Activated B cell treated with CpG ODN at 0.5 μM for 24 hours (primary cell): ENCODE measurements around the gene NEDD9. TPM values are rescaled to one million over a fixed set of nuclear protein-coding genes. Genes with fewer than 3 reads are reported as not detected.

Experiments used
- ATAC-seq: fragments of 200-7000 bp; cut with Tn5 transposase; one replicate; pipeline ENCODE4 v1.10.0; 2021; ENCODE audit warnings: low read depth, mild to moderate bottlenecking, moderate library complexity
- CTCF ChIA-PET: fragments of 350-600 bp; sonication (Branson Sonifier 250); formaldehyde crosslinking; loops from one replicate; lab custom pipeline; 2021; ENCODE audit warnings: antibody characterized with exemption; lab: Charles Lee
- POLR2A ChIA-PET: fragments of 350-600 bp; sonication (Branson Sonifier 250); formaldehyde crosslinking; loops from one replicate; lab custom pipeline; 2021; ENCODE audit warnings: antibody characterized with exemption; lab: Charles Lee
- DNase-seq: peaks from one replicate; pipeline ENCODE4 v3.0.0; 2022
- H3K27ac Mint-ChIP-seq: one replicate; pipeline ENCODE4 v1.8.0; 2020; ENCODE audit warnings: mixed read lengths
- H3K27me3 Mint-ChIP-seq: one replicate; pipeline ENCODE4 v1.8.0; 2021; ENCODE audit warnings: mixed read lengths
- H3K36me3 Mint-ChIP-seq: one replicate; pipeline ENCODE4 v1.8.0; 2021; ENCODE audit warnings: low read depth, mixed read lengths
- H3K4me1 Mint-ChIP-seq: one replicate; pipeline ENCODE4 v1.8.0; 2021; ENCODE audit warnings: mixed read lengths
- H3K4me3 Mint-ChIP-seq: one replicate; pipeline ENCODE4 v1.8.0; 2020; ENCODE audit warnings: mild to moderate bottlenecking, mixed read lengths
- H3K9me3 Mint-ChIP-seq: one replicate; pipeline ENCODE4 v1.8.0; 2020; ENCODE audit warnings: mixed read lengths
- CTCF ChIP-seq: fragments of 200-600 bp; IDR thresholded peaks from one replicate; pipeline ENCODE4 v1.8.0; 2022; ENCODE audit warnings: antibody characterized with exemption, mild to moderate bottlenecking
- intact Hi-C: fragments of 100-400 bp; cut with micrococcal nuclease; formaldehyde crosslinking; loops from one replicate; pipeline ENCODE4 v1.15.1; 2024
- total RNA-seq: library from RNA; stranded (reverse); gene quantifications from 2 replicates; pipeline ENCODE4 v1.2.3, GENCODE V29; 2022

Gene NEDD9
- total RNA-seq, 1 donor from 2014 or later: 61.9 TPM

DNA sequence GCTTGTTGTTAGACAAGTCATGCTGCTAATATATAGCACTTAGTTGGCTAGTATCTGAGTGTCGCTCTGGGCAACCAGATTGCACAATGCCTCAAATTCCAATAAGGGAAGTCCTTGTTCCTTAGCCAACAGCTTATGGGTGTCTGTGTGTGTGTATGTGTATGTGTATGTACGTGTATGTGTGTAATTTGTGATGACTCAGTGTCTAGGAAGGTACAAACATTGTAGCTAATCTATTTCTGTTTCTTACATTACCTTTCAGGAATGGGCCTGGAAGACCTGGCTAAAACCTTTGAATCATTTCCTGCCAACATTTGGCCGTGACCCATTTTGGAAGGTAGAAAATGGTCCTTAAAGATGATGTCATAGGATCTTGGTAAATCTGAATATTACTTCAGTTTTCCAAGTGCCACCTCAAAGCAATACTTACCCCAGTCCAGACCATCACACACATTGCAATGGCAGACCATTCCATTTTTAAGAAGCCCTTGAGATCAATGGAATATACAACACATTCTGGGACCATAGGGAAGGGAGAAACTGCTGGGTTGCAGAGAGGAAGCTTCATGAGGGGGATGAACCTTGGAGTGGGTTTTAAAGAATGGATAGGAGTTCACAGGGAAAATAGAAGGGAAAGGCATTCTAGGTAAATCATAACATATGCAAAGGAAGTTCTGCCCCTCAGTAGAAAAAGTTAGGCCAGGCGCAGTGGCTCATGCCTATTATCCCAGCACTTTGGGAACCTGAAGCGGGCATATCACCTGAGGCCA, 25.1 kb downstream of the NEDD9 start:
- intact Hi-C loops: no loop called here
- H3K27me3 Mint-ChIP-seq: no peaks in the 10 kb centered on the region
- ChIA-PET POLR2A (interaction anchor here (0.6 kb wide), 1 partner anchor 227 kb away, joined by 3 read pairs; no protein-coding TSS in a partner anchor), CTCF (interaction anchor here (0.8 kb wide), 1 partner anchor 289 kb away, joined by 3 read pairs; no protein-coding TSS in a partner anchor)
- DNase-seq (no peak), ATAC-seq (no peak)
- peak overlapping the region; percentile 36 for H3K27ac Mint-ChIP-seq
- peaks cover 72% of the 10 kb centered on the region for H3K36me3 Mint-ChIP-seq
- peaks cover 18% of the 10 kb centered on the region for H3K4me1 Mint-ChIP-seq
- TF ChIP-seq CTCF: no peak
- no peak overlapping the region for H3K4me3 Mint-ChIP-seq
- H3K9me3 Mint-ChIP-seq: no peaks in the 10 kb centered on the region

GRCh38 chr6:11206576-11206975, 25.9 kb downstream of the NEDD9 start:
- ChIA-PET CTCF (interaction anchor here (0.8 kb wide), 1 partner anchor 290 kb away, joined by 3 read pairs; no protein-coding TSS in a partner anchor), POLR2A (no interaction called here)
- peaks cover 18% of the 10 kb centered on the region for H3K4me1 Mint-ChIP-seq
- H3K36me3 Mint-ChIP-seq: peaks cover 69% of the 10 kb centered on the region
- DNase-seq (no peak), ATAC-seq (no peak)
- H3K9me3 Mint-ChIP-seq: no peaks in the 10 kb centered on the region
- H3K27ac Mint-ChIP-seq: peak overlapping the region; percentile 8
- H3K27me3 Mint-ChIP-seq: no peaks in the 10 kb centered on the region
- intact Hi-C loops: no loop called here
- no peak for TF ChIP-seq CTCF
- no peak overlapping the region for H3K4me3 Mint-ChIP-seq

GRCh38 chr6:11204794-11205366, 27.6 kb downstream of the NEDD9 start:
- ChIA-PET CTCF (no interaction called here), POLR2A (no interaction called here)
- Mint-ChIP-seq H3K36me3 (peaks cover 67% of the 10 kb centered on the region), H3K9me3 (no peaks in the 10 kb centered on the region), H3K4me1 (peaks cover 18% of the 10 kb centered on the region), H3K4me3 (no peak overlapping the region), H3K27me3 (no peaks in the 10 kb centered on the region), H3K27ac (no peak overlapping the region)
- no peak for DNase-seq
- intact Hi-C loops: no loop called here
- no peak for TF ChIP-seq CTCF
- ATAC-seq: no peak

DNA sequence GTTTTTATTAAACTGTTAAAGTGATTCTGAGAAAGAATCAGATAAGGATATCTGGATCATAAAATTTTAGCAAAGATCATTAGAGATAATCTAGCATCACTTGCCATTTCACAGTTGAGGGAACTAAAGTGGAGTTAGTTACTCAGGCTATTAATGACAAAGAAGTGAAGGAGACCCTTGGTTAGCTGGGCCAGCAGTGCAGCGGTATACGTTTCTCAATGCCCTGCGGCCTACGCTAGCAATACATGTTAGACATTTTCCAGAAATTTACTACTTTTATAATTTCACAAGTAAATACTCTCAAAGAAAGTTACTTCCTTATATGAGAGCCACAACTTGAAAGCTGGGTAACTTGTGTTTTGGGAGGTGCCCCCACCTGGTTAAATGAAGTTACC, 28.5 kb downstream of the NEDD9 start:
- CTCF ChIA-PET: no interaction called here
- Mint-ChIP-seq H3K27me3 (no peaks in the 10 kb centered on the region), H3K27ac (no peak overlapping the region), H3K4me1 (peaks cover 20% of the 10 kb centered on the region), H3K36me3 (peaks cover 65% of the 10 kb centered on the region), H3K4me3 (no peak overlapping the region), H3K9me3 (no peaks in the 10 kb centered on the region)
- ATAC-seq (no peak), DNase-seq (no peak)
- POLR2A ChIA-PET: no interaction called here
- no peak for TF ChIP-seq CTCF
- intact Hi-C loops: no loop called here

DNA sequence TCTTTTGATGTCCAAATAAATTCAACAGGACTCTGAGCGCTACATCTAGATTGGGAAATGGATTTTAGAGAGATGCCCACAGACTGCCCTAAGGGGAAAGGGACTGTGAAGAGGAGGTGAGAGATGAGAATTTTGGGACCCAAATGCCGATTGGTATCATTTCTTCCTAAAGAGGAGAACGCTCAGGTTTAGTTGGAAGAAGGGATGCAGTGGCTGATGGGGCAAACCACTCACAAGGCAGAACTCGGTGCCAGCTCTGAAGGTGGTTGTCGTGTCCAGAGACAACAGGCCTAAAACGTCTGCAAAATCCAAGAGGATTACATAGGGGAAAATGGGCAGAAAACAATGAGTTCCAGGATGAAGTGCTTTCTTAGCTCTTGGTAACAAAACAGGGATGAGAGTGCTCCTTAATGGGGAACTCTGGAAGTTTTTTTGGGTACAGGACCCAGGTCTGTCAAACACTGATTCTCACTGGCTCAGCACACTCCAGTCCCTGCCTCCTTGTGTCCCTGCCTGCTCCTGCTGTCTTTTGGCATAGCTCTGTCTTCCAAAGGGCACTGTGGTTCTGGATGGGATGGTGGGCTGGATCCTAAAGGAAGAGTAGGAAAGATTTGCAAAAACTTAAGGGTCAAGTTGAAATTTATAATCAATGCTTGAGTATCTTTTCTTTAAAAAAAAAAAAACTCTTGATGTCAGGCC, 29.0 kb downstream of the NEDD9 start:
- Mint-ChIP-seq H3K27ac (no peak overlapping the region), H3K4me1 (peaks cover 24% of the 10 kb centered on the region), H3K36me3 (peaks cover 67% of the 10 kb centered on the region), H3K9me3 (no peaks in the 10 kb centered on the region), H3K27me3 (no peaks in the 10 kb centered on the region), H3K4me3 (no peak overlapping the region)
- no peak for ATAC-seq
- intact Hi-C loops: loop anchor here (2.0 kb wide), 1 partner anchor 17 kb away; no protein-coding TSS in a partner anchor
- ChIA-PET CTCF (no interaction called here), POLR2A (no interaction called here)
- no peak for TF ChIP-seq CTCF
- DNase-seq: no peak
